ENCODE results near the gene PDZRN3. TPM values are rescaled to one million over a fixed set of nuclear protein-coding genes. Genes with fewer than 3 reads are reported as not detected.
A peak's percentile ranks its signal among the peaks of the same experiment; 100 is the strongest.

Gene PDZRN3
- total RNA-seq, 1 donor from 2014 or later = 19.8 TPM

- no peak for FAIRE-seq
- no peak overlapping the region for H2AFZ ChIP-seq (ENCODE audit: low read depth, low read length)
- no peaks in the 10 kb centered on the region for H3K27me3 Mint-ChIP-seq (ENCODE audit: low read depth, unreplicated experiment)
- H3K4me1 Mint-ChIP-seq (ENCODE audit: low read depth, unreplicated experiment) = peaks cover 64% of the 10 kb centered on the region
- no peaks in the 10 kb centered on the region for H3K9me3 ChIP-seq (ENCODE audit: insufficient read depth, low read depth, low read length)
- no peak overlapping the region for H3K4me3 ChIP-seq (ENCODE audit: insufficient read depth, low read depth, low read length)
- no peaks in the 10 kb centered on the region for H4K20me1 ChIP-seq (ENCODE audit: insufficient read depth, low read length)
- H3K4me3 Mint-ChIP-seq (ENCODE audit: unreplicated experiment) = no peak overlapping the region
- H3K9ac ChIP-seq (ENCODE audit: low read length) = no peak overlapping the region
- no peak overlapping the region for H3K27ac Mint-ChIP-seq (ENCODE audit: unreplicated experiment)
- H3K4me2 ChIP-seq (ENCODE audit: low read length) = no peak overlapping the region
- H3K4me1 ChIP-seq (ENCODE audit: insufficient read depth, low read length) = peaks cover 22% of the 10 kb centered on the region
- no peaks in the 10 kb centered on the region for H3K27me3 ChIP-seq (ENCODE audit: insufficient read depth, low read length)
- H3K79me2 ChIP-seq (ENCODE audit: insufficient read depth, low read length) = no peaks in the 10 kb centered on the region
- H3K27ac ChIP-seq (ENCODE audit: low read depth, low read length) = no peak overlapping the region
- TF ChIP-seq, protein P1, sequence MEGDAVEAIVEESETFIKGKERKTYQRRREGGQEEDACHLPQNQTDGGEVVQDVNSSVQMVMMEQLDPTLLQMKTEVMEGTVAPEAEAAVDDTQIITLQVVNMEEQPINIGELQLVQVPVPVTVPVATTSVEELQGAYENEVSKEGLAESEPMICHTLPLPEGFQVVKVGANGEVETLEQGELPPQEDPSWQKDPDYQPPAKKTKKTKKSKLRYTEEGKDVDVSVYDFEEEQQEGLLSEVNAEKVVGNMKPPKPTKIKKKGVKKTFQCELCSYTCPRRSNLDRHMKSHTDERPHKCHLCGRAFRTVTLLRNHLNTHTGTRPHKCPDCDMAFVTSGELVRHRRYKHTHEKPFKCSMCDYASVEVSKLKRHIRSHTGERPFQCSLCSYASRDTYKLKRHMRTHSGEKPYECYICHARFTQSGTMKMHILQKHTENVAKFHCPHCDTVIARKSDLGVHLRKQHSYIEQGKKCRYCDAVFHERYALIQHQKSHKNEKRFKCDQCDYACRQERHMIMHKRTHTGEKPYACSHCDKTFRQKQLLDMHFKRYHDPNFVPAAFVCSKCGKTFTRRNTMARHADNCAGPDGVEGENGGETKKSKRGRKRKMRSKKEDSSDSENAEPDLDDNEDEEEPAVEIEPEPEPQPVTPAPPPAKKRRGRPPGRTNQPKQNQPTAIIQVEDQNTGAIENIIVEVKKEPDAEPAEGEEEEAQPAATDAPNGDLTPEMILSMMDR (IDR thresholded peaks at IDR 0.05; ENCODE audit: insufficient read depth, low read depth, low read length) = no peak
- no peak for TF ChIP-seq EZH2 (IDR thresholded peaks at IDR 0.05; ENCODE audit: insufficient read depth, low read length)
- H3K36me3 ChIP-seq (ENCODE audit: insufficient read depth, low read length) = no peaks in the 10 kb centered on the region
- H3K36me3 Mint-ChIP-seq (ENCODE audit: low read depth, unreplicated experiment) = peaks cover 6% of the 10 kb centered on the region
- no peak for DNase-seq (ENCODE audit: low read depth)
- no peaks in the 10 kb centered on the region for H3K9me3 Mint-ChIP-seq (ENCODE audit: unreplicated experiment)
Observed at GRCh38 chr3:73549051-73549600, 75.6 kb downstream of the PDZRN3 start.

- Histone ChIP-seq H3K27ac (ENCODE audit: low read depth, low read length) (peak overlapping the region; percentile 81), H3K4me1 (ENCODE audit: insufficient read depth, low read length) (peaks cover 22% of the 10 kb centered on the region), H3K36me3 (ENCODE audit: insufficient read depth, low read length) (no peaks in the 10 kb centered on the region), H2AFZ (ENCODE audit: low read depth, low read length) (no peak overlapping the region), H4K20me1 (ENCODE audit: insufficient read depth, low read length) (no peaks in the 10 kb centered on the region), H3K9me3 (ENCODE audit: insufficient read depth, low read depth, low read length) (no peaks in the 10 kb centered on the region), H3K4me2 (ENCODE audit: low read length) (peak overlapping the region; percentile 75), H3K79me2 (ENCODE audit: insufficient read depth, low read length) (no peaks in the 10 kb centered on the region), H3K27me3 (ENCODE audit: insufficient read depth, low read length) (no peaks in the 10 kb centered on the region), H3K9ac (ENCODE audit: low read length) (peak overlapping the region; percentile 42), H3K4me3 (ENCODE audit: insufficient read depth, low read depth, low read length) (no peak overlapping the region)
- peaks cover 65% of the 10 kb centered on the region for H3K4me1 Mint-ChIP-seq (ENCODE audit: low read depth, unreplicated experiment)
- TF ChIP-seq, protein P1 (IDR thresholded peaks at IDR 0.05; ENCODE audit: insufficient read depth, low read depth, low read length) = no peak
- no peak for TF ChIP-seq EZH2 (IDR thresholded peaks at IDR 0.05; ENCODE audit: insufficient read depth, low read length)
- H3K27ac Mint-ChIP-seq (ENCODE audit: unreplicated experiment) = peak overlapping the region; percentile 97
- peaks cover 6% of the 10 kb centered on the region for H3K36me3 Mint-ChIP-seq (ENCODE audit: low read depth, unreplicated experiment)
- FAIRE-seq = no peak
- no peak for DNase-seq (ENCODE audit: low read depth)
- peak overlapping the region; percentile 15 for H3K4me3 Mint-ChIP-seq (ENCODE audit: unreplicated experiment)
- no peaks in the 10 kb centered on the region for H3K27me3 Mint-ChIP-seq (ENCODE audit: low read depth, unreplicated experiment)
- H3K9me3 Mint-ChIP-seq (ENCODE audit: unreplicated experiment) = no peaks in the 10 kb centered on the region
Observed at GRCh38 chr3:73548436-73548835, 76.3 kb downstream of the PDZRN3 start.

Measured in astrocyte (in vitro differentiated cells and primary cell).